ENCODE measurements around the gene NDUFS5. TPM values are rescaled to one million over a fixed set of nuclear protein-coding genes. Genes with fewer than 3 reads are reported as not detected.

Gene NDUFS5
- polyA plus RNA-seq, 1 of the 3 experiments (the other 2 are of a cell fraction): 881 TPM

- CTCF ChIA-PET: no interaction called here
- H3K4me1 ChIP-seq (ENCODE audit: control insufficient read depth in 1 of 2, insufficient read depth in 2 of 2, low read depth in 1 of 2, low read length in 1 of 2): 0 out of 4 replicates have a peak, but pooled peaks cover 0 to 11% of the 10 kb centered on the region in 2 experiments
- H3K9me3 ChIP-seq: no peaks in the 10 kb centered on the region
- H3K36me3 ChIP-seq (replicated peaks in 1 of 2; ENCODE audit: control insufficient read depth in 1 of 2, insufficient read depth in 2 of 2, low read length in 1 of 2): peaks cover 1 to 5% of the 10 kb centered on the region in 2 experiments
- H3K79me2 ChIP-seq (ENCODE audit: insufficient read depth): no peaks in the 10 kb centered on the region
- H3K9me2 ChIP-seq: no peaks in the 10 kb centered on the region
- no peaks in the 10 kb centered on the region for H3K27me3 ChIP-seq (ENCODE audit: insufficient read depth)
- H3K9ac ChIP-seq: peak overlapping the region; percentile 55
- H2AFZ ChIP-seq (ENCODE audit: low read depth): peak overlapping the region; percentile 29; the same call in 1 of the 2 replicates
- H3K27ac ChIP-seq (ENCODE audit: low read depth in 2 of 2, low read length in 1 of 2): peak overlapping the region; percentile 4 to 88; a peak in 2 of 4 replicates
- H3F3A ChIP-seq (replicated peaks; ENCODE audit: insufficient read depth): peaks cover 16% of the 10 kb centered on the region
- no peak for DNase-seq
- POLR2A ChIA-PET: no interaction called here
- H4K20me1 ChIP-seq (ENCODE audit: insufficient read depth): no peaks in the 10 kb centered on the region
- no peak overlapping the region for H3K4me3 ChIP-seq (ENCODE audit: low read depth in 2 of 2, low read length in 1 of 2)
- H3K4me2 ChIP-seq: peak overlapping the region; percentile 44
- WGBS (ENCODE audit: low lambda C conversion rate): 49% methylated on average over 12 of the region's 12 CpGs
- TF ChIP-seq CHD2 (IDR thresholded peaks at IDR 0.05; ENCODE audit: low read length, partially characterized antibody) (no peak), USF1 (IDR thresholded peaks at IDR 0.05; ENCODE audit: borderline replicate concordance, low read depth) (no peak), FOSL2 (IDR thresholded peaks at IDR 0.05; ENCODE audit: borderline replicate concordance, low read depth) (peak; percentile 77), JUND (IDR thresholded peaks at IDR 0.05) (peak; percentile 58), PBX3 (IDR thresholded peaks at IDR 0.05) (peak; percentile 87)
Observed at GRCh38 chr1:39047374-39048229, 21.5 kb downstream of the NDUFS5 start.

GRCh38 chr1:39048745-39049370 lies 22.7 kb downstream of the NDUFS5 start:
- Histone ChIP-seq H3K4me1 (ENCODE audit: control insufficient read depth in 1 of 2, insufficient read depth in 2 of 2, low read depth in 1 of 2, low read length in 1 of 2) (0 out of 4 replicates have a peak, but pooled peaks cover 0 to 11% of the 10 kb centered on the region in 2 experiments), H3K9me2 (no peaks in the 10 kb centered on the region), H4K20me1 (ENCODE audit: insufficient read depth) (no peaks in the 10 kb centered on the region), H3K27me3 (ENCODE audit: insufficient read depth) (no peaks in the 10 kb centered on the region), H3K79me2 (ENCODE audit: insufficient read depth) (no peaks in the 10 kb centered on the region), H3K36me3 (replicated peaks in 1 of 2; ENCODE audit: control insufficient read depth in 1 of 2, insufficient read depth in 2 of 2, low read length in 1 of 2) (no peaks in the 10 kb centered on the region), H2AFZ (ENCODE audit: low read depth) (no peak overlapping the region), H3K4me2 (no peak overlapping the region), H3K9ac (no peak overlapping the region), H3F3A (replicated peaks; ENCODE audit: insufficient read depth) (peaks cover 16% of the 10 kb centered on the region), H3K4me3 (ENCODE audit: low read depth in 2 of 2, low read length in 1 of 2) (no peak overlapping the region), H3K27ac (ENCODE audit: low read depth in 2 of 2, low read length in 1 of 2) (peak overlapping the region in 1 of 2 experiments; percentile 88; a peak in 2 of 4 replicates), H3K9me3 (no peaks in the 10 kb centered on the region)
- no peak for TF ChIP-seq CHD2 (IDR thresholded peaks at IDR 0.05; ENCODE audit: low read length, partially characterized antibody)
- ChIA-PET CTCF (no interaction called here), POLR2A (no interaction called here)
- WGBS (ENCODE audit: low lambda C conversion rate): 85% methylated on average over 7 of the region's 7 CpGs
- no peak for DNase-seq

GRCh38 chr1:39050001-39050400 lies 23.9 kb downstream of the NDUFS5 start:
- H3K79me2 ChIP-seq (ENCODE audit: insufficient read depth): no peaks in the 10 kb centered on the region
- ChIA-PET POLR2A (no interaction called here), CTCF (no interaction called here)
- no peaks in the 10 kb centered on the region for H3K9me3 ChIP-seq
- no peaks in the 10 kb centered on the region for H3K27me3 ChIP-seq (ENCODE audit: insufficient read depth)
- no peak overlapping the region for H3K4me3 ChIP-seq (ENCODE audit: low read depth in 2 of 2, low read length in 1 of 2)
- no peak overlapping the region for H3K9ac ChIP-seq
- DNase-seq: no peak
- no peaks in the 10 kb centered on the region for H3K36me3 ChIP-seq (replicated peaks in 1 of 2; ENCODE audit: control insufficient read depth in 1 of 2, insufficient read depth in 2 of 2, low read length in 1 of 2)
- H2AFZ ChIP-seq (ENCODE audit: low read depth): no peak overlapping the region
- H3K9me2 ChIP-seq: no peaks in the 10 kb centered on the region
- H3K4me1 ChIP-seq (ENCODE audit: control insufficient read depth in 1 of 2, insufficient read depth in 2 of 2, low read depth in 1 of 2, low read length in 1 of 2): 0 out of 4 replicates have a peak, but pooled peaks cover 0 to 11% of the 10 kb centered on the region in 2 experiments
- no peak overlapping the region for H3K4me2 ChIP-seq
- H3K27ac ChIP-seq (ENCODE audit: low read depth in 2 of 2, low read length in 1 of 2): no peak overlapping the region
- peaks cover 16% of the 10 kb centered on the region for H3F3A ChIP-seq (replicated peaks; ENCODE audit: insufficient read depth)
- 100% methylated on average over 3 of the region's 4 CpGs for WGBS (ENCODE audit: low lambda C conversion rate)
- no peaks in the 10 kb centered on the region for H4K20me1 ChIP-seq (ENCODE audit: insufficient read depth)
- TF ChIP-seq RCOR1 (IDR thresholded peaks at IDR 0.05; ENCODE audit: low read length) (no peak), ELF1 (IDR thresholded peaks at IDR 0.05) (no peak), MXI1 (IDR thresholded peaks at IDR 0.05; ENCODE audit: low read depth, low read length) (no peak), EZH2phosphoT487 (IDR thresholded peaks at IDR 0.05; ENCODE audit: borderline replicate concordance, low read depth) (no peak), NRF1 (IDR thresholded peaks at IDR 0.05; ENCODE audit: low read depth, low read length) (no peak), REST (IDR thresholded peaks at IDR 0.05; ENCODE audit: low read depth, low read length) (no peak), YY1 (IDR thresholded peaks at IDR 0.05; ENCODE audit: low read depth) (no peak), IRF3 (IDR thresholded peaks at IDR 0.05; ENCODE audit: low read depth, low read length) (no peak)

Measured in SK-N-SH (cell line).